Smooth muscle cell (in vitro differentiated cells): ENCODE measurements around the gene CPLX1. TPM values are rescaled to one million over a fixed set of nuclear protein-coding genes. Genes with fewer than 3 reads are reported as not detected.
"Not testable (repeated sequence)": the region's sequence is repeated elsewhere in the genome, so short reads cannot be mapped to it uniquely, and the experiment has no call there.

Experiments used
- DNase-seq: peaks from one replicate; lab custom pipeline; 2025; ENCODE audit not compliant: unreplicated experiment; lab: John Stamatoyannopoulos, UW
- H2AFZ ChIP-seq: fragments of 200-600 bp; sonication (generic); 2 replicates; pipeline ENCODE4 v1.6.0; 2016; ENCODE audit warnings: antibody characterized with exemption, low read depth, mild to moderate bottlenecking
- H3F3A ChIP-seq: fragments of 200-600 bp; sonication (generic); 2 replicates; pipeline ENCODE4 v1.6.0; 2017; ENCODE audit warnings: antibody characterized with exemption, low read depth
- H3K27ac ChIP-seq: fragments of 200-600 bp; sonication (generic); 2 replicates; pipeline ENCODE4 v1.5.1; 2016; ENCODE audit warnings: low read depth, mild to moderate bottlenecking
- H3K27me3 ChIP-seq: fragments of 200-600 bp; sonication (generic); 2 replicates; pipeline ENCODE4 v1.6.1; 2016; ENCODE audit warnings: low read depth, mild to moderate bottlenecking
- H3K36me3 ChIP-seq: fragments of 200-600 bp; sonication (generic); 2 replicates; pipeline ENCODE4 v1.5.1; 2016; ENCODE audit warnings: low read depth
- H3K4me1 ChIP-seq: fragments of 200-600 bp; sonication (generic); 2 replicates; pipeline ENCODE4 v1.5.1; 2016; ENCODE audit warnings: low read depth
- H3K4me2 ChIP-seq: fragments of 200-600 bp; sonication (generic); 2 replicates; pipeline ENCODE4 v1.6.0; 2016; ENCODE audit warnings: mild to moderate bottlenecking
- H3K4me3 ChIP-seq: fragments of 200-600 bp; sonication (generic); 2 replicates; pipeline ENCODE4 v1.5.1; 2016; ENCODE audit warnings: mild to moderate bottlenecking
- H3K79me2 ChIP-seq: fragments of 200-600 bp; sonication (generic); 2 replicates; pipeline ENCODE4 v1.6.0; 2016; ENCODE audit warnings: low read depth, mild to moderate bottlenecking
- H3K9ac ChIP-seq: fragments of 200-600 bp; sonication (generic); 2 replicates; pipeline ENCODE4 v1.6.0; 2016; ENCODE audit warnings: low read depth
- H3K9me3 ChIP-seq: fragments of 200-600 bp; sonication (generic); replicated peaks from 2 replicates; pipeline ENCODE4 v1.5.1; 2016; ENCODE audit warnings: low read depth
- H4K20me1 ChIP-seq: fragments of 200-600 bp; sonication (generic); 2 replicates; pipeline ENCODE4 v1.6.0; 2016; ENCODE audit warnings: low read depth
- CTCF ChIP-seq: fragments of 200-600 bp; sonication (generic); IDR thresholded peaks from 2 replicates; pipeline ENCODE4 v1.5.1; 2017; ENCODE audit warnings: borderline replicate concordance, mild to moderate bottlenecking, antibody characterized with exemption; ENCODE audit not compliant: insufficient read depth, poor library complexity, severe bottlenecking
- WGBS: methylation state at CpG from one replicate; pipeline ENCODE4 v1.1.7; 2016; ENCODE audit warnings: low lambda C conversion rate; 5-methylcytosine and 5-hydroxymethylcytosine counted together
- polyA plus RNA-seq: library from polyadenylated mRNA; unstranded; fragments of >200 nt; fragmentation: Nextera tagmentation; extraction: Ambion mirVana; gene quantifications from 2 replicates; pipeline ENCODE4 v1.2.1, GENCODE V29; 2016
- total RNA-seq: library from RNA; depleted of rRNA; stranded (reverse); fragments of >200 nt; gene quantifications from 2 replicates; pipeline ENCODE4 v1.2.3, GENCODE V29; 2014

The CPLX1 gene
- total and polyA plus RNA-seq, 2 experiments from 2014 or later = not detected

GRCh38 chr4:761086-761485 is 64.8 kb downstream of the CPLX1 start:
- H3K79me2 ChIP-seq = peaks cover 8% of the 10 kb centered on the region
- WGBS = 99% methylated on average over 14 of the region's 14 CpGs
- DNase-seq = no peak
- H3K4me2 ChIP-seq = no peak overlapping the region
- H3K4me3 ChIP-seq = no peak overlapping the region
- no peak overlapping the region for H2AFZ ChIP-seq
- no peak overlapping the region for H3K27ac ChIP-seq
- H3K27me3 ChIP-seq = no peaks in the 10 kb centered on the region
- peaks cover 78% of the 10 kb centered on the region for H4K20me1 ChIP-seq
- TF ChIP-seq CTCF = no peak
- H3K36me3 ChIP-seq = peaks cover 3% of the 10 kb centered on the region
- H3K4me1 ChIP-seq = no peaks in the 10 kb centered on the region
- H3K9me3 ChIP-seq = no peaks in the 10 kb centered on the region
- peaks cover 22% of the 10 kb centered on the region for H3F3A ChIP-seq
- H3K9ac ChIP-seq = no peak overlapping the region

- no peak for DNase-seq
- peaks cover 3% of the 10 kb centered on the region for H3K36me3 ChIP-seq
- no peaks in the 10 kb centered on the region for H3K9me3 ChIP-seq
- no peak overlapping the region for H3K4me2 ChIP-seq
- WGBS = 93% methylated on average over 19 of the region's 21 CpGs
- no peak for TF ChIP-seq CTCF
- no peaks in the 10 kb centered on the region for H3K27me3 ChIP-seq
- H3K4me1 ChIP-seq = no peaks in the 10 kb centered on the region
- no peak overlapping the region for H3K9ac ChIP-seq
- peaks cover 18% of the 10 kb centered on the region for H3F3A ChIP-seq
- H2AFZ ChIP-seq = no peak overlapping the region
- no peak overlapping the region for H3K4me3 ChIP-seq
- H3K27ac ChIP-seq = no peak overlapping the region
- H3K79me2 ChIP-seq = peaks cover 8% of the 10 kb centered on the region
- peaks cover 78% of the 10 kb centered on the region for H4K20me1 ChIP-seq
Observed at GRCh38 chr4:760616-761015, 65.3 kb downstream of the CPLX1 start.

GRCh38 chr4:759810-760209 is 66.1 kb downstream of the CPLX1 start:
- not testable (repeated sequence) for H3K79me2 ChIP-seq, H3K4me3 ChIP-seq, H3K9me3 ChIP-seq, H3K9ac ChIP-seq, DNase-seq, H3K27me3 ChIP-seq, H2AFZ ChIP-seq, H3K4me2 ChIP-seq, H3K27ac ChIP-seq, H3K36me3 ChIP-seq, H3K4me1 ChIP-seq
- WGBS = 71% methylated on average over 15 of the region's 24 CpGs
- peaks cover 14% of the 10 kb centered on the region for H3F3A ChIP-seq
- peaks cover 78% of the 10 kb centered on the region for H4K20me1 ChIP-seq

- Histone ChIP-seq H3K4me3 (no peak overlapping the region), H3K79me2 (peaks cover 8% of the 10 kb centered on the region), H3K4me2 (no peak overlapping the region), H3K9ac (no peak overlapping the region), H3K27me3 (no peaks in the 10 kb centered on the region), H3F3A (peaks cover 3% of the 10 kb centered on the region), H4K20me1 (peaks cover 78% of the 10 kb centered on the region), H3K36me3 (peaks cover 3% of the 10 kb centered on the region), H3K27ac (no peak overlapping the region), H3K4me1 (no peaks in the 10 kb centered on the region), H3K9me3 (no peaks in the 10 kb centered on the region), H2AFZ (no peak overlapping the region)
- TF ChIP-seq CTCF = no peak
- WGBS = 98% methylated on average over 20 of the region's 20 CpGs
- DNase-seq = no peak
Observed at GRCh38 chr4:757111-757510, 68.8 kb downstream of the CPLX1 start.
